Measurements from ENCODE around the gene LYZL1.

Gene LYZL1

GRCh38 chr10:29254123-29255046, 34.5 kb upstream of the LYZL1 start:
- no peak overlapping the region for H3K4me3 ChIP-seq (ENCODE audit: low read length)
- no peak for TF ChIP-seq ZNF274 (IDR thresholded peaks at IDR 0.05; ENCODE audit: low read depth, low read length)

- H3K4me3 ChIP-seq (ENCODE audit: low read length), result no peak overlapping the region
- TF ChIP-seq ZNF274 (IDR thresholded peaks at IDR 0.05; ENCODE audit: low read depth, low read length), result no peak
These were observed 33.8 kb upstream of the LYZL1 start for GRCh38 chr10:29255104-29255503.

GRCh38 chr10:29256019-29256418, 32.9 kb upstream of the LYZL1 start:
- no peak for TF ChIP-seq ZNF274 (IDR thresholded peaks at IDR 0.05; ENCODE audit: low read depth, low read length)

GRCh38 chr10:29256586-29256985, 32.3 kb upstream of the LYZL1 start:
- H3K4me3 ChIP-seq (ENCODE audit: low read length), result no peak overlapping the region
- TF ChIP-seq ZNF274 (IDR thresholded peaks at IDR 0.05; ENCODE audit: low read depth, low read length), result no peak

More at GRCh38 chr10:29256019-29256418, 32.9 kb upstream of the LYZL1 start:
- no peak overlapping the region for H3K4me3 ChIP-seq (ENCODE audit: low read length)

- no peak overlapping the region for H3K4me3 ChIP-seq (ENCODE audit: low read length)
- no peak for TF ChIP-seq ZNF274 (IDR thresholded peaks at IDR 0.05; ENCODE audit: low read depth, low read length)
These were observed 31.6 kb upstream of the LYZL1 start for GRCh38 chr10:29257106-29257783.

GRCh38 chr10:29257784-29258135, 31.1 kb upstream of the LYZL1 start:
- no peak for TF ChIP-seq ZNF274 (IDR thresholded peaks at IDR 0.05; ENCODE audit: low read depth, low read length)
- no peak overlapping the region for H3K4me3 ChIP-seq (ENCODE audit: low read length)

- TF ChIP-seq ZNF274 (IDR thresholded peaks at IDR 0.05; ENCODE audit: low read depth, low read length), result no peak
- H3K4me3 ChIP-seq (ENCODE audit: low read length), result no peak overlapping the region
These were observed 29.4 kb upstream of the LYZL1 start for GRCh38 chr10:29259498-29259897.

GRCh38 chr10:29263506-29263905, 25.4 kb upstream of the LYZL1 start:
- no peak overlapping the region for H3K4me3 ChIP-seq (ENCODE audit: low read length)
- no peak for TF ChIP-seq ZNF274 (IDR thresholded peaks at IDR 0.05; ENCODE audit: low read depth, low read length)

- H3K4me3 ChIP-seq (ENCODE audit: low read length), result no peak overlapping the region
- TF ChIP-seq ZNF274 (IDR thresholded peaks at IDR 0.05; ENCODE audit: low read depth, low read length), result no peak
These were observed 23.6 kb upstream of the LYZL1 start for GRCh38 chr10:29265210-29265768.

GRCh38 chr10:29266641-29267040, 22.2 kb upstream of the LYZL1 start:
- TF ChIP-seq ZNF274 (IDR thresholded peaks at IDR 0.05; ENCODE audit: low read depth, low read length), result no peak
- no peak overlapping the region for H3K4me3 ChIP-seq (ENCODE audit: low read length)

GRCh38 chr10:29268011-29268410, 20.9 kb upstream of the LYZL1 start:
- TF ChIP-seq ZNF274 (IDR thresholded peaks at IDR 0.05; ENCODE audit: low read depth, low read length), result no peak
- H3K4me3 ChIP-seq (ENCODE audit: low read length), result no peak overlapping the region

GRCh38 chr10:29269486-29269885, 19.4 kb upstream of the LYZL1 start:
- H3K4me3 ChIP-seq (ENCODE audit: low read length), result no peak overlapping the region
- TF ChIP-seq ZNF274 (IDR thresholded peaks at IDR 0.05; ENCODE audit: low read depth, low read length), result no peak

- no peak for TF ChIP-seq ZNF274 (IDR thresholded peaks at IDR 0.05; ENCODE audit: low read depth, low read length)
- no peak overlapping the region for H3K4me3 ChIP-seq (ENCODE audit: low read length)
These were observed 18.0 kb upstream of the LYZL1 start for GRCh38 chr10:29270883-29271282.

GRCh38 chr10:29271877-29272276, 17.0 kb upstream of the LYZL1 start:
- no peak for TF ChIP-seq ZNF274 (IDR thresholded peaks at IDR 0.05; ENCODE audit: low read depth, low read length)
- no peak overlapping the region for H3K4me3 ChIP-seq (ENCODE audit: low read length)

- TF ChIP-seq ZNF274 (IDR thresholded peaks at IDR 0.05; ENCODE audit: low read depth, low read length), result no peak
- no peak overlapping the region for H3K4me3 ChIP-seq (ENCODE audit: low read length)
These were observed 15.4 kb upstream of the LYZL1 start for GRCh38 chr10:29273478-29273877.

All from GM08714 (cell line).